Right lobe of liver (tissue), 6 donors: ENCODE measurements around the gene SPEM3. TPM values are rescaled to one million over a fixed set of nuclear protein-coding genes. Genes with fewer than 3 reads are reported as not detected.

ENCODE experiments used
- ATAC-seq, 4 donors: fragments of 200-7000 bp; cut with Tn5 transposase; one replicate each; pipeline ENCODE4 v1.9.1; 2020; ENCODE audit warnings: mild to moderate bottlenecking in 4 of 4, moderate library complexity in 4 of 4
- DNase-seq, 3 donors: peaks; one replicate each; pipeline ENCODE4 v3.0.0-alpha.2; 2020
- H3K27ac ChIP-seq, 3 donors: fragments of 200-600 bp; one replicate each; pipeline ENCODE4 v1.8.0; 2022
- H3K27me3 ChIP-seq, 2 donors: fragments of 200-600 bp; one replicate each; pipeline ENCODE4 v1.8.0; 2022
- H3K36me3 ChIP-seq, 4 donors: fragments of 200-600 bp; sonication (generic) in 1 of 4; one replicate each; pipeline versions ENCODE4 v1.5.1 to v1.8.0; 2017 to 2022; ENCODE audit warnings: control low read depth in 1 of 4
- H3K4me1 ChIP-seq, 4 donors: fragments of 200-600 bp; sonication (generic) in 1 of 4; one replicate each; pipeline versions ENCODE4 v1.5.1 to v1.8.0; 2017 to 2022; ENCODE audit warnings: control low read depth in 1 of 4
- H3K4me3 ChIP-seq, 3 donors: fragments of 200-600 bp; one replicate each; pipeline ENCODE4 v1.8.0; 2022
- H3K9me3 ChIP-seq, 4 donors: fragments of 200-600 bp; sonication (generic) in 1 of 4; one replicate each; pipeline versions ENCODE4 v1.5.1 to v1.8.0; 2017 to 2022; ENCODE audit warnings: control low read depth in 1 of 4
- POLR2A ChIP-seq: fragments of 450-650 bp; IDR thresholded peaks from one replicate; pipeline ENCODE4 v1.6.1; 2017; ENCODE audit warnings: antibody characterized with exemption, mild to moderate bottlenecking
- WGBS: methylation state at CpG from one replicate; pipeline ENCODE4 v1.1.6; 2018; ENCODE audit warnings: low coverage, low lambda C conversion rate; ENCODE audit not compliant: insufficient coverage; ENCODE audit errors: missing lambda C conversion rate; 5-methylcytosine and 5-hydroxymethylcytosine counted together
- intact Hi-C, 2 donors: fragments of 100-400 bp; cut with DNase I; formaldehyde crosslinking; loops; one replicate each; pipeline versions ENCODE4 v1.11.2 to v1.14.1; 2022
- total RNA-seq, 6 experiments: library from RNA; depleted of rRNA in 2 of 6; stranded (reverse); fragments of >200 nt in 2 of 6; fragmentation: NEBNext Ultra II Directional in 3 of 6; extraction: Animal tissue kit (Norgen Biotek cat#: 25700) in 3 of 6; gene quantifications; one replicate each; pipeline versions ENCODE4 v1.1.0 to v1.2.4, GENCODE V29; 2016 to 2023
- TF ChIP-seq, protein P1 (sequence below), 4 donors: fragments of 200-600 bp in 3 of 4; fragments of 450-650 bp in 1 of 4; IDR thresholded peaks; one replicate each; pipeline versions ENCODE4 v1.5.1 to v1.8.0; 2016 to 2022; ENCODE audit warnings: antibody characterized with exemption in 4 of 4, mild to moderate bottlenecking in 2 of 4
- donor health status: DM: no; HTN: yes; CAD: no.
- donor health status: DM: no; HTN: no; CAD: no.
- donor health status: DM: no; HTN: no; CAD: no.
- donor health status: DM: no; HTN: yes; CAD: no.
- donor health status: DM: no; HTN: yes; CAD: no.

Gene SPEM3
- total RNA-seq, 6 experiments from 2014 or later = not detected

- DNase-seq (no peak), ATAC-seq (no peak)
- H3K27ac ChIP-seq = no peak overlapping the region
- intact Hi-C loops = no loop called here
- no peaks in the 10 kb centered on the region for H3K9me3 ChIP-seq
- H3K4me1 ChIP-seq = no peaks in the 10 kb centered on the region
- no peaks in the 10 kb centered on the region for H3K27me3 ChIP-seq
- no peak overlapping the region for H3K4me3 ChIP-seq
- 73% methylated on average over 4 of the region's 10 CpGs for WGBS
- no peak for TF ChIP-seq POLR2A
- TF ChIP-seq, protein P1, sequence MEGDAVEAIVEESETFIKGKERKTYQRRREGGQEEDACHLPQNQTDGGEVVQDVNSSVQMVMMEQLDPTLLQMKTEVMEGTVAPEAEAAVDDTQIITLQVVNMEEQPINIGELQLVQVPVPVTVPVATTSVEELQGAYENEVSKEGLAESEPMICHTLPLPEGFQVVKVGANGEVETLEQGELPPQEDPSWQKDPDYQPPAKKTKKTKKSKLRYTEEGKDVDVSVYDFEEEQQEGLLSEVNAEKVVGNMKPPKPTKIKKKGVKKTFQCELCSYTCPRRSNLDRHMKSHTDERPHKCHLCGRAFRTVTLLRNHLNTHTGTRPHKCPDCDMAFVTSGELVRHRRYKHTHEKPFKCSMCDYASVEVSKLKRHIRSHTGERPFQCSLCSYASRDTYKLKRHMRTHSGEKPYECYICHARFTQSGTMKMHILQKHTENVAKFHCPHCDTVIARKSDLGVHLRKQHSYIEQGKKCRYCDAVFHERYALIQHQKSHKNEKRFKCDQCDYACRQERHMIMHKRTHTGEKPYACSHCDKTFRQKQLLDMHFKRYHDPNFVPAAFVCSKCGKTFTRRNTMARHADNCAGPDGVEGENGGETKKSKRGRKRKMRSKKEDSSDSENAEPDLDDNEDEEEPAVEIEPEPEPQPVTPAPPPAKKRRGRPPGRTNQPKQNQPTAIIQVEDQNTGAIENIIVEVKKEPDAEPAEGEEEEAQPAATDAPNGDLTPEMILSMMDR (IDR thresholded peaks at IDR 0.05) = no peak
- H3K36me3 ChIP-seq = peaks cover 0 to 14% (median 0%) of the 10 kb centered on the region in 4 donors
These were observed 39.8 kb upstream of the SPEM3 start for GRCh38 chr17:7388856-7389255.

DNA sequence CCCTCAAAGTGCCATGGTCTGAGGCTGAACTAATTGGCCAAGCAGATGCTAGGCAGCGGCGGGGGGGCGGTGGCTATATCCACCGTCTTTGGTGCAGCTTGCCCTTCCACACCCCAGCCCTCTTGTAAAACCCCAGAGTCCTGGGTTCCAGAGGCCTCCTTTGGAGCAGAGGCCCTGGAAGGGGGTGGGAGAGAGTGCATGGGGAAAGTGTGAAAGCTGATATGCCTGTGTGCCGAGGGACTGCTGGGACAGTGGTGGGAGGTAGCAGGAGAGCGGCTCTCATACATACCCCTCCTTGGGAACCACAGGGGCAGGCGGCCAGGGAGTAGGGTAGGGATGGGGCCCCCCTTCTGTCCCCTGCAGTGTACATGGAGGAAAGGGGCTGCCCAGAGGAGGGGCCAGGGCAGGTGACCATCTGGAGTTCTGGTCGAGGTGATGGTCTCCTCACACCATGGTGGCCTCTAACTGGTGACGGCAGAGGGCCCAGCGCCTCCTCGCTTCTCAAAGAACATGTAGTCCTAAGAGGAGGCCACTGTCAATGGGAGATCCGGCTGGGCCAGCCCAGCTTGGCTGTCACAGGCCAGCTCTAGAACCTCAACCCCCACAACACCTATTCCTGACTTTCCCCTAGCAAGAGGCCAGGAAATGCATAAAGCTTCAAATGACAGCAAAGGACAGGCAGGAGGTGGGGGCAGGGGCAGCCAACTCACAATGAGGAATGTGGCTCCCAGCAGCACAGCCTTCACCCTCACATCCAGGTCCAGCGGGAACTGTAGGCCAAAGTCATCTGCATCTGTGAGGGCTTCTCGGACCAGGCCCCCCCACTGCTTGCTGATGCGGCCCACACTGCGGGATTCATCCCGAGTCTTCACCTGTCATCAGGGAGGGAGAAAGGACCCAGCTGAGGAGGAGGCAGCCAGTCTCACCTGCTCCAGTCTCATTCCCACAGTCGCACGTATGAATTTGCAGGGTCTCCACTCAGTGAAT lies 38.4 kb upstream of the SPEM3 start:
- Histone ChIP-seq H3K27ac (no peak overlapping the region), H3K4me1 (peaks cover 0 to 4% (median 0%) of the 10 kb centered on the region in 4 donors), H3K4me3 (no peak overlapping the region), H3K36me3 (peaks cover 0 to 14% (median 0%) of the 10 kb centered on the region in 4 donors), H3K9me3 (no peaks in the 10 kb centered on the region), H3K27me3 (no peaks in the 10 kb centered on the region)
- ATAC-seq (no peak), DNase-seq (peak in 1 of 3 donors; percentile 43)
- no peak for TF ChIP-seq POLR2A
- TF ChIP-seq, protein P1 (IDR thresholded peaks at IDR 0.05) = no peak
- WGBS = 75% methylated on average over 3 of the region's 19 CpGs
- intact Hi-C loops = no loop called here

DNA sequence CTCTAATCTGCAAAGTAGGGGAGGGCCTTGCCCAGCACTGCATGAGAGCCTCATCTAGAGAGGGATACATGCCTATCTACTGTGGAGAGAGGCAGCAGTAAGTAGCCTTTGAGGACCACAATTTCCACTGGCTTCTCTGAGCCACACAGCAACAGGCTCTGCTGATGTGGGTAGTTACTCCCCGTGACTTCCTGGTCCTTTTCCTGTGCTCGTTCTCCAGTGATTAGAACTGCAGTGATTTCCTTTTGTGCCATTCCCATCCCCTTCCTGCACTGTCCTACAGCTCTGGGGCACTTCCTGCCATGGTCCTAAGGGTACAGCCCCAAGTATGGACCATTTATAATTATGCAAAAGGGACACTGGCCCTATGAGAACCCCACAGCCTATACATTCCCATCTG lies 37.4 kb upstream of the SPEM3 start:
- intact Hi-C loops = no loop called here
- WGBS = 50% methylated on average over 1 of the region's 2 CpGs
- DNase-seq (no peak), ATAC-seq (no peak)
- H3K27ac ChIP-seq = no peak overlapping the region
- H3K27me3 ChIP-seq = no peaks in the 10 kb centered on the region
- TF ChIP-seq, protein P1 (IDR thresholded peaks at IDR 0.05) = no peak
- TF ChIP-seq POLR2A = no peak
- H3K4me1 ChIP-seq = peaks cover 0 to 6% (median 0%) of the 10 kb centered on the region in 4 donors
- no peak overlapping the region for H3K4me3 ChIP-seq
- H3K9me3 ChIP-seq = no peaks in the 10 kb centered on the region
- H3K36me3 ChIP-seq = peaks cover 0 to 14% (median 0%) of the 10 kb centered on the region in 4 donors

- intact Hi-C loops = no loop called here
These were observed 35.7 kb upstream of the SPEM3 start for GRCh38 chr17:7392696-7393612.

More at GRCh38 chr17:7392696-7393612, 35.7 kb upstream of the SPEM3 start:
- no peak for ATAC-seq
- H3K27ac ChIP-seq = no peak overlapping the region
- no peaks in the 10 kb centered on the region for H3K9me3 ChIP-seq
- H3K4me3 ChIP-seq = peak overlapping the region in 2 of 3 donors; percentile 63 to 84
- WGBS = 77% methylated on average over 6 of the region's 42 CpGs
- peak in 1 of 3 donors; percentile 53 for DNase-seq
- H3K4me1 ChIP-seq = peaks cover 0 to 6% (median 0%) of the 10 kb centered on the region in 4 donors
- peaks cover 0 to 14% (median 0%) of the 10 kb centered on the region in 4 donors for H3K36me3 ChIP-seq
- H3K27me3 ChIP-seq = no peaks in the 10 kb centered on the region
- no peak for TF ChIP-seq POLR2A
- TF ChIP-seq, protein P1 (IDR thresholded peaks at IDR 0.05) = no peak
